HEK293 (cell line): Measurements from ENCODE around the gene LARGE1.
A peak's percentile ranks its signal among the peaks of the same experiment; 100 is the strongest.

Experiments used
- CTCF ChIA-PET: fragments of 350-600 bp; formaldehyde crosslinking; extraction: SDS; loops from one replicate; lab custom pipeline; 2021; ENCODE audit warnings: antibody characterized with exemption; lab: Yijun Ruan, JAX
- POLR2A ChIA-PET: fragments of 300-600 bp; formaldehyde crosslinking; extraction: SDS; loops from one replicate; lab custom pipeline; 2020; ENCODE audit warnings: antibody characterized with exemption, inconsistent platforms; lab: Yijun Ruan, JAX
- H3K27ac ChIP-seq: fragments of 200-500 bp; sonication (Bioruptor generic); 2 replicates; pipeline ENCODE4 v1.5.1; 2014; ENCODE audit warnings: low read depth, low read length, control low read depth, inconsistent platforms; ENCODE audit errors: extremely low read depth
- H3K36me3 ChIP-seq, 2 experiments: fragments of 200-500 bp in 1 of 2; sonication (Bioruptor generic) in 1 of 2; 1 replicate in 1 of 2; 2 replicates in 1 of 2; pipeline ENCODE4 v1.5.1; 2014 to 2017; ENCODE audit warnings: inconsistent platforms in 2 of 2, low read length in 2 of 2; ENCODE audit not compliant: control insufficient read depth in 2 of 2, insufficient read depth in 1 of 2
- H3K4me1 ChIP-seq: fragments of 200-500 bp; sonication (Bioruptor generic); 2 replicates; pipeline ENCODE4 v1.5.1; 2014; ENCODE audit warnings: mild to moderate bottlenecking, low read length, inconsistent platforms; ENCODE audit not compliant: control insufficient read depth, insufficient read depth
- H3K4me3 ChIP-seq: 2 replicates; pipeline ENCODE4 v1.5.1; 2011; ENCODE audit warnings: low read depth, mild to moderate bottlenecking, control low read depth, low read length, moderate library complexity
- H3K9me3 ChIP-seq: fragments of 200-500 bp; sonication (Bioruptor generic); 2 replicates; pipeline ENCODE4 v1.5.1; 2014; ENCODE audit warnings: low read depth, low read length, inconsistent platforms; ENCODE audit not compliant: control insufficient read depth, insufficient read depth
- MYNN ChIP-seq: fragments of 450-650 bp; formaldehyde crosslinking; IDR thresholded peaks from 2 replicates; pipeline ENCODE4 v1.5.1; 2016; ENCODE audit warnings: missing biosample characterization, missing genetic modification characterization, borderline replicate concordance
- PRDM1 ChIP-seq: fragments of 450-650 bp; formaldehyde crosslinking; IDR thresholded peaks from 2 replicates; pipeline ENCODE4; 2016; ENCODE audit warnings: missing biosample characterization, missing genetic modification characterization
- TCF7L2 ChIP-seq: IDR thresholded peaks from 2 replicates; pipeline ENCODE4 v1.6.1; 2011; ENCODE audit warnings: low read depth, mild to moderate bottlenecking, inconsistent platforms, low read length, moderate library complexity, borderline replicate concordance
- ZBTB20 ChIP-seq: fragments of 450-650 bp; formaldehyde crosslinking; IDR thresholded peaks from 2 replicates; pipeline ENCODE4 v1.5.1; 2016; ENCODE audit warnings: missing biosample characterization, missing genetic modification characterization
- ZNF10 ChIP-seq: fragments of 450-650 bp; formaldehyde crosslinking; IDR thresholded peaks from 2 replicates; pipeline ENCODE4 v1.5.1; 2017; ENCODE audit warnings: missing biosample characterization, missing genetic modification characterization
- ZNF132 ChIP-seq: fragments of 450-650 bp; formaldehyde crosslinking; IDR thresholded peaks from 2 replicates; pipeline ENCODE4 v1.5.1; 2017; ENCODE audit warnings: missing biosample characterization, missing genetic modification characterization, borderline replicate concordance
- ZNF146 ChIP-seq: fragments of 450-650 bp; formaldehyde crosslinking; IDR thresholded peaks from 2 replicates; pipeline ENCODE4 v1.5.1; 2016; ENCODE audit warnings: missing biosample characterization, missing genetic modification characterization
- ZNF266 ChIP-seq: fragments of 450-650 bp; formaldehyde crosslinking; IDR thresholded peaks from 2 replicates; pipeline ENCODE4 v1.5.1; 2016; ENCODE audit warnings: missing biosample characterization, missing genetic modification characterization, low read depth
- ZNF394 ChIP-seq: fragments of 450-650 bp; formaldehyde crosslinking; IDR thresholded peaks from 2 replicates; pipeline ENCODE4 v1.5.1; 2016; ENCODE audit warnings: missing biosample characterization, missing genetic modification characterization, mild to moderate bottlenecking, moderate library complexity, borderline replicate concordance
- ZNF521 ChIP-seq: fragments of 450-650 bp; formaldehyde crosslinking; IDR thresholded peaks from 2 replicates; pipeline ENCODE4 v1.5.1; 2017; ENCODE audit warnings: missing biosample characterization, mild to moderate bottlenecking, missing genetic modification characterization
- ZNF629 ChIP-seq: fragments of 450-650 bp; formaldehyde crosslinking; IDR thresholded peaks from 2 replicates; pipeline ENCODE4 v1.5.1; 2017; ENCODE audit warnings: missing biosample characterization, missing genetic modification characterization
- ZNF791 ChIP-seq: fragments of 450-650 bp; formaldehyde crosslinking; IDR thresholded peaks from 2 replicates; pipeline ENCODE4 v1.5.1; 2016; ENCODE audit warnings: missing biosample characterization, missing genetic modification characterization
- TF ChIP-seq, protein P1 (sequence below): fragments of 450-650 bp; formaldehyde crosslinking; IDR thresholded peaks from 2 replicates; pipeline ENCODE4 v1.5.1; 2016; ENCODE audit warnings: missing biosample characterization, missing genetic modification characterization

LARGE1 gene

GRCh38 chr22:33299245-33299956, 620.9 kb downstream of the LARGE1 start:
- peaks cover 0 to 7% of the 10 kb centered on the region in 2 experiments; a peak in 2 of 3 replicates for H3K36me3 ChIP-seq
- no peak overlapping the region for H3K27ac ChIP-seq
- H3K4me1 ChIP-seq, result no peaks in the 10 kb centered on the region
- H3K4me3 ChIP-seq, result no peak overlapping the region
- ChIA-PET POLR2A (no interaction called here), CTCF (interaction anchor here (0.6 to 2.1 kb wide), 10 partner anchors 16 to 1655 kb away, joined by 3 to 9 read pairs (median 4); no protein-coding TSS in a partner anchor)
- TF ChIP-seq ZNF791 (tag by site-specific recombination) (no peak), PRDM1 (peak; percentile 75)
- H3K9me3 ChIP-seq, result no peaks in the 10 kb centered on the region

DNA sequence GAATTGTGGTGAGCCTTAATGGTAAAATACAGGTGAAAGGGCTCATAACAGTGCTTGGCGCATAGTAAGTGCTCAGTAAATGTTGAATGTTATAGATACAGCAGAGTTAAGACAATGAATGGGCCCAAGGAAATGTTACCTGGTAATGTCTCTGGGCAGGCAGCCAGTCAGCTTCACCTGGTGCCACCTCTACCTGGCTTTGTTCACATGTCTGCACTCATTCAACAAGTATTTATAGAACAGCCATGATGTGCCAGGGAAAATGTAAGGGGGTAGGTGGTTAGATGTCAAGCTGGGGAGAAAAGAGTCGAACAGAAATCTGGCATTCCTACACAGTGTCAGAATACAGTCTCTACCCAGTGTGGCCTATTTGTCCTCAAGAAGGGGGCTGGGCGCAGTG, 623.3 kb downstream of the LARGE1 start:
- ChIA-PET POLR2A (no interaction called here), CTCF (no interaction called here)
- TF ChIP-seq, protein P1, sequence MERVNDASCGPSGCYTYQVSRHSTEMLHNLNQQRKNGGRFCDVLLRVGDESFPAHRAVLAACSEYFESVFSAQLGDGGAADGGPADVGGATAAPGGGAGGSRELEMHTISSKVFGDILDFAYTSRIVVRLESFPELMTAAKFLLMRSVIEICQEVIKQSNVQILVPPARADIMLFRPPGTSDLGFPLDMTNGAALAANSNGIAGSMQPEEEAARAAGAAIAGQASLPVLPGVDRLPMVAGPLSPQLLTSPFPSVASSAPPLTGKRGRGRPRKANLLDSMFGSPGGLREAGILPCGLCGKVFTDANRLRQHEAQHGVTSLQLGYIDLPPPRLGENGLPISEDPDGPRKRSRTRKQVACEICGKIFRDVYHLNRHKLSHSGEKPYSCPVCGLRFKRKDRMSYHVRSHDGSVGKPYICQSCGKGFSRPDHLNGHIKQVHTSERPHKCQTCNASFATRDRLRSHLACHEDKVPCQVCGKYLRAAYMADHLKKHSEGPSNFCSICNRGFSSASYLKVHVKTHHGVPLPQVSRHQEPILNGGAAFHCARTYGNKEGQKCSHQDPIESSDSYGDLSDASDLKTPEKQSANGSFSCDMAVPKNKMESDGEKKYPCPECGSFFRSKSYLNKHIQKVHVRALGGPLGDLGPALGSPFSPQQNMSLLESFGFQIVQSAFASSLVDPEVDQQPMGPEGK, result no peak
- TF ChIP-seq ZNF521 (tag by site-specific recombination) (no peak), ZNF394 (tag by site-specific recombination) (no peak), ZNF146 (no peak), ZNF629 (tag by site-specific recombination) (no peak)
- no peak overlapping the region for H3K4me3 ChIP-seq
- H3K36me3 ChIP-seq, result peaks cover 0 to 2% of the 10 kb centered on the region in 2 experiments; a peak in 2 of 3 replicates
- H3K4me1 ChIP-seq, result no peaks in the 10 kb centered on the region
- H3K9me3 ChIP-seq, result no peaks in the 10 kb centered on the region
- no peak overlapping the region for H3K27ac ChIP-seq

DNA sequence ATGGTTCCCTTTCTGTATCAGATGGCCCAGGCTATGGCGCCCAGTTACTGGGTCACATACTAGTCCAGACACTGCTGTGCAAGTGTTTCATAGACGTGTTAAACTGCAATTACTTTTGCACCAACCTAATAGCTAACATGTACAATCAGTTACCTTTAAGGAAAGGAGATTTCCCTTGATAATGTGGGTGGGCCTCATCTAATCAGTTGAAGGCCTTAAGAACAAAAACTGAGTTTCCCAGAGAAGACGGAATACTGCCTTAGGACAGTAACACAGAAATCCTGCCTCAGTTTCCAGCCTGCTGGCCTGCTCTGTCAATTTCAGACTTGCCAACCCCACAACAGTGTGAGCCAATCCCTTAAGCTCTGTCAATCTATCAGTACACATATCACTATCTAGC, 632.2 kb downstream of the LARGE1 start:
- Histone ChIP-seq H3K27ac (no peak overlapping the region), H3K36me3 (no peaks in the 10 kb centered on the region), H3K4me3 (no peak overlapping the region), H3K9me3 (no peaks in the 10 kb centered on the region)
- POLR2A ChIA-PET, result interaction anchor here (0.6 kb wide), 1 partner anchor 631 kb away, joined by 3 read pairs; no protein-coding TSS in a partner anchor
- TF ChIP-seq ZNF266 (tag by site-specific recombination) (no peak), ZNF10 (tag by site-specific recombination) (peak; percentile 91)
- TF ChIP-seq, all 188 proteins: peak for 1
- no peaks in the 10 kb centered on the region for H3K4me1 ChIP-seq
- CTCF ChIA-PET, result interaction anchor here (2.4 to 4.2 kb wide), 2 partner anchors 13 to 14 kb away, joined by 12 to 19 read pairs; no protein-coding TSS in a partner anchor

DNA sequence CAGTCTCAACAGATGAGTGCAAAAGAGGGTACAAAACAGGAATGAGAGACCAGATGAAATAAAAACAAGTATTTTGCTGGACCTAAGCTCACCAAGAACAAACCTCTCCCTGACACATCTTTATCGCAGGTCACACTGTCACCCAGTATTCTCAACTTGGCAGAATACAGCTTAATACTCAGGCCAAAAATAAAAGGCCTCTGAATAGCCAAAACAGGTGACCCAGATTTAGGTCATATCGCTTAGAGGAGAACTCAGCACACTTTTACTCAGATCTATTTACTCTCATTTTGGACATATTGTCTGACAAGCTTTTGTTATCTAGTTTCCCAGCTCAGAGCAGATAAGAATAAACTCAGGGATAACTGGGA, 645.2 kb downstream of the LARGE1 start:
- Histone ChIP-seq H3K36me3 (peaks cover 0 to 15% of the 10 kb centered on the region in 2 experiments; a peak in 1 of 3 replicates), H3K4me3 (no peak overlapping the region), H3K27ac (no peak overlapping the region), H3K9me3 (no peaks in the 10 kb centered on the region), H3K4me1 (no peaks in the 10 kb centered on the region)
- ChIA-PET POLR2A (no interaction called here), CTCF (interaction anchor here (0.5 to 3.6 kb wide), 6 partner anchors 8 to 1916 kb away, joined by 3 to 19 read pairs (median 3); no protein-coding TSS in a partner anchor)
- TF ChIP-seq TCF7L2 (no peak), ZBTB20 (no peak), ZNF266 (tag by site-specific recombination) (no peak), MYNN (tag by site-specific recombination) (no peak), ZNF132 (tag by site-specific recombination) (no peak)
